Astrocyte (in vitro differentiated cells and primary cell): Measurements from ENCODE around the gene OR4C5.
"Not testable (repeated sequence)": the region's sequence is repeated elsewhere in the genome, so short reads cannot be mapped to it uniquely, and the experiment has no call there.

Experiments
- CTCF ChIP-seq: IDR thresholded peaks from 2 replicates; pipeline ENCODE4 v1.5.1; 2011; ENCODE audit warnings: low read depth, mild to moderate bottlenecking, inconsistent platforms, low read length, moderate library complexity; ENCODE audit not compliant: insufficient read depth
- EZH2 ChIP-seq: IDR thresholded peaks from 2 replicates; pipeline ENCODE4 v1.6.1; 2012; ENCODE audit warnings: mild to moderate bottlenecking, low read length, inconsistent platforms; ENCODE audit not compliant: insufficient read depth

- TF ChIP-seq CTCF, EZH2: not testable (repeated sequence)
These were observed 5.0 kb downstream of the OR4C5 start for GRCh38 chr11:48361289-48361688.
